GM19455 (cell line): ENCODE results near the gene GFRA4.

Experiments used
- ATAC-seq: cut with Tn5 transposase; IDR thresholded peaks from one replicate; pipeline ENCODE4 v1.9.1; 2021; ENCODE audit not compliant: unreplicated experiment

Gene GFRA4

GRCh38 chr20:3674995-3675900 lies 12.0 kb upstream of the GFRA4 start:
- no peak for ATAC-seq

- ATAC-seq, result no peak
Measured at GRCh38 chr20:3674447-3674846, 11.2 kb upstream of the GFRA4 start.

GRCh38 chr20:3673221-3674070 lies 10.2 kb upstream of the GFRA4 start:
- no peak for ATAC-seq

DNA sequence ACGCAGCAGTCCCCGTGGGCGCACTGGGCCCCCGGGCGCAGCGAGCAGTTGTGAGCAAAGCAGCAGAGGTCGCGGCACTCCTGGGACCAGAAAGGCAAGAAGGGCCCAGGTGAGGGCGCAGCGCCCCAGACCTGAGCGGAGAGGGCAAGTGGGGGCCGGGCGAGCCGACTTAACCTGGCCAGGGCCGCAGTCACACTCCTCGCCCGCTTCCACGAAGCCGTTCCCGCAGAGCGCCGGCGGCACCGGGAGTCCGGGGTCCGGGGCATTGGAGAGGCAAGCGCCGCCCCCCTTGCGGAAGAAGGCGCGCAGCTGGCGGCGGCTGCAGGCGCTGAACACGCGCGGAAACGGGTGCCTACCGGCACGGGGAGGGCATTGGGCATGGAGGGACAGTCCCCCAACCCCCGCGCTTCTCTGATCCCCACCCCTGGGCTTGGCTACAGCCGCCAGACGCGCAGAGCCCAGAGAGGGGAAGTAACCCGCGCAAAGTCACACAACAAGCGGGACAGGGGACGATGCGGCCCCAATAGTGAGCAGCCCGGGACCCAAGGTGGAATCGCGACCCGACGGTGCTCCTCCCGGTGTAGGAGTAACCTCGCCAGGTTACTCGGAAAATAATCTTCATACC lies 9.5 kb upstream of the GFRA4 start:
- no peak for ATAC-seq

GRCh38 chr20:3671986-3672546 lies 8.9 kb upstream of the GFRA4 start:
- no peak for ATAC-seq

DNA sequence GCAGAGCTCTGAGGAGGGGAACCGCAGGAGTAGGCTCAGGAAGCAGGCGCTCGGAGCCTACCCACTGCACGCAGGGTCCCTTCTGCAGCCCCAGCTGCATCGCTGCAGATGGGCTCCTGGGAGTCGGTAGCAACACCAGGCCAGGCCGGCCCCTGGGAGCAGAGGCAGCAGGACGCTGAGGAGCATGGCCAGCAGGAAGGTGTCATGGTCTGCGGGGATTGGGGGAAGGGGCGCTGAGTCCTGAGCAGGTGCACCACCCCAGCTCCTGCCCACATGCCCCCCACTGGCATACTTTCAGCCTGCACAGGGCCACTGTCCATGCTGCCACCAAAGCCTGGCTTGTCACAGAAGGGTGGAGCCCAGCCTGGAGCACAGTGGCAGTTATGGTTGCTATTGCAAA lies 7.7 kb upstream of the GFRA4 start:
- ATAC-seq, result no peak

- ATAC-seq, result no peak
Measured at GRCh38 chr20:3670511-3670910, 7.3 kb upstream of the GFRA4 start.

DNA sequence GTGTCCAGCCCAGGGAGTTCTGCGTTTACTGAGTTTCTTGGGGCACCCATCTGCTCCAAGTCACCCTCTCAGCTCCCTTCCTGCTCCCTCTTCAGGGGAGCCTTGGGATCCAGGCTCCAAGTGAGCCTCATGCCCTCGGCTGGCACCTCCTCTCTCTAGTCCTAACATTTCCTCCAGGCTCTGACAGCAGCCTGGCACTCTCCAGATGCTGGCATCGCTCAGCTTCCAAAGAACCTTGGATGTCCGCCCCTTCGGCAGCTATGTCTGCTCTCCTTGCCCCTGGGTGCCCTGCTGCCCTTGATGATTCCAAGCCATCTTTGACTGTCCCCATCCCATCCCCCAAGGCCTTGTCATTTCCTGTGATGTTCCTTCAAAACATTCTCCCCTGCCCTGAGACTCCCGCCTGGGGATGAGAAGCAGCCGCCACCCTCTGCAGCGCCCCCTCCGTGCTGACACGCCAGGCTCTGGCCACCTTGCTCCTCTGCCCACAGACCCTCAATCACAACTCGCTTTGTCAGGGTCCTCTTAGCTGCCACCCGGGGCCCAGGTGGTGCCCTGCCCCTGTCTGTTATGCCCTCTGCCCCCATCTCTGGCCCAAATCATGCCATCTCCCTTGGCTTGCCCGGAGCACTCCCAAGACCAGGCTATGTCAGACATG lies 6.6 kb upstream of the GFRA4 start:
- ATAC-seq, result no peak

DNA sequence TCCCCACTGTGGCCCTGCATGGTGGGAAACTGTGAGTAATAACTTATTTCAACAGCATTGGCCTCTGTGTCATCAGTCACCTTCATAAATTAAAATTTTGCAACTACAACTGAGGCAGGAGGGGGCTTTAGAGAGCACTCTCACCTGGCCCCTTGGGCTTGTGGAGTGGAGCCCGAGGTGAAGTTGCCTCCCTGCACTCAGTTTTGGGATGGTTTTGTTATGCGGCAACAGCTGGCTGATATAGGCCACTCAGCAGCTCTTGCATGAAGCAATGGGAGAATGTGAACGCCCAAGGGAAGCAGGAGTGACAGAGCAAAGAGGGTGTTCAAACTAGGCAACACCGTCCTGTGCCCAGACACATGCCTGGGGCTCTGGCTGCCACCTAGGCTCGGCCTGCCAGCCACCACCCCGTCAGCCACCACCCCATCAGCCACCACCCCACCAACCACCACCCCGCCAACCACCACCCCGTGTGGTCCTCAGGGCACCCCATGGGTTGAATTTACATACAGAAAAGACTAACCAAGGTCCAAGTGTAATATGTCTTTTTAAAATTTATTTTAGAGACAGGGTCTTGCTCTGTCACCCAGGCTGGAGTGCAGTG lies 4.3 kb upstream of the GFRA4 start:
- ATAC-seq, result no peak

DNA sequence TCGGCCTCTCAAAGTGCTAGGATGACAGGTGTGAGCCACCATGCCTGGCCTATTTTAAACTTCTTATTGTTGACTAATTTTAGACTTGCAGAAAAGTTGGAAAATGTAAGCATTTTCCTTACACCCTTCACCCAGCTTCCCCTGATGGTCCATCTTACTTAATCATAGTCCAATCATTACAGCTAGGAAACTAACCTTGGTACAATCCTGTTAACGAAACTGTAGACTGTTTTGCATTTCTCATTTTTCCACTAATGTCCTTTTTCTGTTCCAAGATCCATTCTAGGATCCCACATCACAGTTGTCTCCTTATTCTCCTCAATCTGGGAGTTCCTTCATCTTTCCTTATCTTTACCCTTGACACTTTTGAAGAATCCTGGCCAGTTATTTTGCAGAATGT lies 659 bp upstream of the GFRA4 start:
- no peak for ATAC-seq

- ATAC-seq, result no peak
Measured at GRCh38 chr20:3661814-3662665, 1.2 kb downstream of the GFRA4 start.

DNA sequence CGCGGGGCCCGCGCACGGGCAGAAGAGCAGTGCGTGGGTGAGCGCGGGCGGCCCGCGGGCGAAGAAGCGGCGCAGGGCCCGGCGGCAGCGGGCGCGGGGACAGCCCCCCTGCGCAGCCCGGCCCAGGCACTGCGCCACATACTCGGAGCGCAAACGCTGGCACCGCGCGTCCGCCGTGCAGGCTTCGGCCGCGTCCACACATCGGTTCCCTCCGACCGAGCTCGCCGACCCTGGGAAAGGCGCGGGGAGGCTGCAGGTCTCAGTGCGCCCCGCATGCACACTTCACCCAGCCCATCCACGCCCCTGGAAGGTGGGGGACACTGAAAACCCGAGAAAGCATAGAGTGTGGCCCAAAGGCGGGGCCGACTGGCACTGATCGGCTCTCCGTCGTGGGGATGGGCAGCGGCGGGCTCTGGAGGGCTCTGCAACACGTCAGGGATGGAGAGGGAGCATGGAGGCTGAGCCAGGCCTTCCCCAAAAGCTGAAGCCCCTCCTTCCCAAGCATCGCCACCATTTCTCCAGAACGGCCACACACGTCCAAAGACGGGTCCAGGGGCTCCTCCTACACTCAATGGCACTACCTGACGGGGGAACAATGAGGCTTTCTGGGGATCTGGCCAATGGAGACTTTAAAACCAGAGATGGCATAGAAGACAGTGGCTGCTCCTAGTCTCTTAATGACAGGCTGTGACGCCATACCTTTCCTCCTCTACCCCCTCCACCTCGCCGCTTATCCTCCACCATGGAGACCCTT lies 2.0 kb downstream of the GFRA4 start:
- ATAC-seq, result no peak

GRCh38 chr20:3660262-3661059 lies 2.7 kb downstream of the GFRA4 start:
- ATAC-seq, result no peak

DNA sequence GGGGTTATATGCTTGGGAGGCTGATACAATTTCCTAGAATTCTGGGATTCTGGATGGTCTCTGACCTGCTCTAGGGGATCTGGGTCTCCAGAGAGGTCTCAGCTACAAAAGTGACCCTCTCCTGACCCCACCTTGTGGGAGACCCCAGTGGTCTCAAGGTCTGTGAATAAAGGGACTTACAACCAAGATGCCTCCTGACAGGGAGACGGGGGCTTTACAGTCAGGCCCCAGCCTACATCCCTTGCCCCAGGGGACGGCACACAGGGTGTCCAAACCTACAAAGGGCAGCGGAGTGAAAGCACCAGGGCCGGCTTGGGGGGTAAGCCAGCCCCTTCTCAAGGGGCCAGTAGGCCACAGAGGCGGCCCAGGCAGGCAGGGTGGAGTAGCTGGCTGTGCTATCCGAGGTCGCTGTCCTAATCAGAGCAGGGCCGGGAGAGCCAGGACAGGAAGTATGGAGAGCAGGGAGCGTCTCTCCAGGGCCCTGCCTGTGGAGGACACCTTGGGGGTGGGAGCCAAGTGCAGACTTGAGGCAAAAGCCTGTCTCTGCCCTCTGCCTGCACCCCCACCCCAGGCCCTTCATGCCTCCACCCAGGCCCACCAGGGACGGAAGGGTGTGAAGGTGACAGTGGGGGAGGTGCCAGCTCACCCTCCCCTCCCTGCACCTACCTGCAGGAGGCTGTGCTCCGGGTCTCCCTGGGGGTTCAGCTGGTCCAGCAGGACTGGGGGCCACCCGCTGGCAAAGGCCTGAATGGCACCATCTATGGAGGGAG lies 3.5 kb downstream of the GFRA4 start:
- no peak for ATAC-seq

- ATAC-seq, result peak; percentile 93
Measured at GRCh38 chr20:3658716-3659491, 4.3 kb downstream of the GFRA4 start.

DNA sequence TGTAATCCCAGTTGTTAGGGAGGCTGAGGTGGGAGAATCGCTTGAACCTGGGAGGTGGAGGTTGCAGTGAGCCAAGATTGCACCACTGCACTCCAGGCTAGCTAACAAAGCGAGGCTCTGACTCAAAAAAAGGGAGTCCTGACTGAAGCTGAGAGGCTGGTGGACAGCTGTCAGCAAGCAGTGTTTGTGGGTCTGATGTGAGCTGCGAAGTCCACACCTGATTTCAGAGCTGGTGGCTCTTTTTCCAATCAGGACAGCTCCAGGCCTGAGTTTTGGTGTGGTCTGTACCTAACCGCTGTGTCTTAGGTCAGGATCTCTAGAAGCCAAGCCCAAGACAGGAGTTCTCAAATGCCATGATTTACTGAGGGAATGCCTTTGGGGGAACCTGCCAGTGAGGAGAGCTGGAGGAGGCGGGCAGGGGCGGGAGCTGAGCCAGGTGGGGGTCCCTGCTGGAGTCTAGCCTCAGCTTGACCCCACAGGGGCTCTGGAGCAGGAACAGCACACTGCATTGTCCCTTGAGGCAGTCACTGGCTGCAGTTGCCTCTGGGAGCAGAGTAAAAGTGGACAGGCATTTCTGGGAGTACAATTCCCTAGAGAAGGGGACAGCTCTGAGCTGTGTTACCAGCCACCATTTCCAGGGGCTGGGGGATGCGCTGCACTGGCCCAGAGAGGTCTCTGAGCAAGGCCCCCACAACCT lies 5.0 kb downstream of the GFRA4 start:
- ATAC-seq, result no peak
